HFF-Myc (cell line): ENCODE data around the gene KIR2DL1.
"Not testable (repeated sequence)": the region's sequence is repeated elsewhere in the genome, so short reads cannot be mapped to it uniquely, and the experiment has no call there.

Experiments
- DNase-seq: peaks from one replicate; pipeline ENCODE4 v3.0.0-alpha.2; 2011; ENCODE audit warnings: low read depth; ENCODE audit errors: extremely low read depth
- H3K4me3 ChIP-seq: replicated peaks from 2 replicates; pipeline ENCODE4 v1.5.1; 2011; ENCODE audit warnings: low read depth, mild to moderate bottlenecking, control low read depth, low read length
- CTCF ChIP-seq: IDR thresholded peaks from 2 replicates; pipeline ENCODE4 v1.5.1; 2012; ENCODE audit warnings: mild to moderate bottlenecking, low read depth, low read length, control low read depth; ENCODE audit errors: missing control alignments

Gene KIR2DL1

GRCh38 chr19:54771018-54771960 is 1.7 kb downstream of the KIR2DL1 start:
- DNase-seq, H3K4me3 ChIP-seq: not testable (repeated sequence)

- not testable (repeated sequence) for DNase-seq, H3K4me3 ChIP-seq
Observed at GRCh38 chr19:54772666-54773065, 3.1 kb downstream of the KIR2DL1 start.

- not testable (repeated sequence) for H3K4me3 ChIP-seq, DNase-seq
Observed at GRCh38 chr19:54775095-54775815, 5.7 kb downstream of the KIR2DL1 start.

GRCh38 chr19:54775830-54776229 is 6.2 kb downstream of the KIR2DL1 start:
- H3K4me3 ChIP-seq, DNase-seq: not testable (repeated sequence)

GRCh38 chr19:54777851-54778250 is 8.3 kb downstream of the KIR2DL1 start:
- H3K4me3 ChIP-seq, DNase-seq: not testable (repeated sequence)

- not testable (repeated sequence) for H3K4me3 ChIP-seq, DNase-seq
Observed at GRCh38 chr19:54778896-54779295, 9.3 kb downstream of the KIR2DL1 start.

- DNase-seq, H3K4me3 ChIP-seq: not testable (repeated sequence)
Observed at GRCh38 chr19:54782916-54783315, 13.3 kb downstream of the KIR2DL1 start.

GRCh38 chr19:54786091-54786723 is 16.6 kb downstream of the KIR2DL1 start:
- H3K4me3 ChIP-seq, DNase-seq: not testable (repeated sequence)

GRCh38 chr19:54788154-54788553 is 18.6 kb downstream of the KIR2DL1 start:
- not testable (repeated sequence) for DNase-seq

GRCh38 chr19:54790711-54791110 is 21.1 kb downstream of the KIR2DL1 start:
- no peak overlapping the region for H3K4me3 ChIP-seq
- DNase-seq: no peak
- TF ChIP-seq CTCF: no peak

More at GRCh38 chr19:54788154-54788553, 18.6 kb downstream of the KIR2DL1 start:
- not testable (repeated sequence) for H3K4me3 ChIP-seq

- H3K4me3 ChIP-seq: no peak overlapping the region
- no peak for TF ChIP-seq CTCF
- DNase-seq: no peak
Observed at GRCh38 chr19:54791476-54791875, 21.9 kb downstream of the KIR2DL1 start.
